T-helper 1 cell treated with Interleukin-12 subunit alpha and Interleukin-12 subunit beta and Interleukin-4 antibody, amounts not matched to agents 30 μg/mL and 1 μg/mL, for 36 hours (primary cell): ENCODE results near the gene ACTA2.

ENCODE experiments used
- H3K27ac Mint-ChIP-seq: one replicate; pipeline ENCODE4 v1.8.0; 2021; ENCODE audit warnings: mild to moderate bottlenecking, mixed read lengths
- H3K27me3 Mint-ChIP-seq: one replicate; pipeline ENCODE4 v1.8.0; 2021; ENCODE audit warnings: low read depth, mixed read lengths
- H3K36me3 Mint-ChIP-seq: one replicate; pipeline ENCODE4 v1.8.0; 2021; ENCODE audit warnings: low read depth, mixed read lengths
- H3K4me1 Mint-ChIP-seq: one replicate; pipeline ENCODE4 v1.8.0; 2021; ENCODE audit warnings: low read depth, mixed read lengths
- H3K4me3 Mint-ChIP-seq: one replicate; pipeline ENCODE4 v1.8.0; 2021; ENCODE audit warnings: mild to moderate bottlenecking, moderate library complexity, mixed read lengths
- H3K9me3 Mint-ChIP-seq: one replicate; pipeline ENCODE4 v1.8.0; 2021; ENCODE audit warnings: mixed read lengths

ACTA2 gene

GRCh38 chr10:88931548-88931947 lies 21.0 kb downstream of the ACTA2 start:
- peaks cover 23% of the 10 kb centered on the region for H3K36me3 Mint-ChIP-seq
- H3K27ac Mint-ChIP-seq = no peak overlapping the region
- H3K4me3 Mint-ChIP-seq = no peak overlapping the region
- no peaks in the 10 kb centered on the region for H3K9me3 Mint-ChIP-seq
- no peaks in the 10 kb centered on the region for H3K27me3 Mint-ChIP-seq
- peaks cover 20% of the 10 kb centered on the region for H3K4me1 Mint-ChIP-seq

- no peak overlapping the region for H3K27ac Mint-ChIP-seq
- H3K4me3 Mint-ChIP-seq = no peak overlapping the region
- H3K9me3 Mint-ChIP-seq = no peaks in the 10 kb centered on the region
- H3K4me1 Mint-ChIP-seq = peaks cover 10% of the 10 kb centered on the region
- no peaks in the 10 kb centered on the region for H3K27me3 Mint-ChIP-seq
- peaks cover 39% of the 10 kb centered on the region for H3K36me3 Mint-ChIP-seq
Measured at GRCh38 chr10:88928254-88928653, 24.3 kb downstream of the ACTA2 start.

GRCh38 chr10:88927416-88927690 lies 25.2 kb downstream of the ACTA2 start:
- H3K36me3 Mint-ChIP-seq = peaks cover 42% of the 10 kb centered on the region
- H3K27me3 Mint-ChIP-seq = no peaks in the 10 kb centered on the region
- H3K4me1 Mint-ChIP-seq = peaks cover 5% of the 10 kb centered on the region
- H3K4me3 Mint-ChIP-seq = no peak overlapping the region
- H3K9me3 Mint-ChIP-seq = no peaks in the 10 kb centered on the region
- H3K27ac Mint-ChIP-seq = no peak overlapping the region

GRCh38 chr10:88926566-88927415 lies 25.8 kb downstream of the ACTA2 start:
- Mint-ChIP-seq H3K27ac (no peak overlapping the region), H3K36me3 (peaks cover 46% of the 10 kb centered on the region), H3K9me3 (no peaks in the 10 kb centered on the region), H3K4me1 (peaks cover 4% of the 10 kb centered on the region), H3K27me3 (no peaks in the 10 kb centered on the region), H3K4me3 (no peak overlapping the region)

- Mint-ChIP-seq H3K36me3 (peaks cover 43% of the 10 kb centered on the region), H3K4me3 (no peak overlapping the region)
Measured at GRCh38 chr10:88923520-88923919, 29.1 kb downstream of the ACTA2 start.

GRCh38 chr10:88922041-88922440 lies 30.5 kb downstream of the ACTA2 start:
- H3K27ac Mint-ChIP-seq = no peak overlapping the region
- no peaks in the 10 kb centered on the region for H3K9me3 Mint-ChIP-seq
- no peaks in the 10 kb centered on the region for H3K27me3 Mint-ChIP-seq
- H3K36me3 Mint-ChIP-seq = peaks cover 50% of the 10 kb centered on the region
- H3K4me3 Mint-ChIP-seq = no peak overlapping the region
- peaks cover 2% of the 10 kb centered on the region for H3K4me1 Mint-ChIP-seq

More at GRCh38 chr10:88923520-88923919, 29.1 kb downstream of the ACTA2 start:
- no peaks in the 10 kb centered on the region for H3K9me3 Mint-ChIP-seq
- H3K27ac Mint-ChIP-seq = no peak overlapping the region
- H3K4me1 Mint-ChIP-seq = peaks cover 2% of the 10 kb centered on the region
- H3K27me3 Mint-ChIP-seq = no peaks in the 10 kb centered on the region

- H3K36me3 Mint-ChIP-seq = peaks cover 47% of the 10 kb centered on the region
- H3K9me3 Mint-ChIP-seq = no peaks in the 10 kb centered on the region
- no peak overlapping the region for H3K4me3 Mint-ChIP-seq
- H3K27ac Mint-ChIP-seq = no peak overlapping the region
- no peaks in the 10 kb centered on the region for H3K4me1 Mint-ChIP-seq
- no peaks in the 10 kb centered on the region for H3K27me3 Mint-ChIP-seq
Measured at GRCh38 chr10:88920986-88921593, 31.5 kb downstream of the ACTA2 start.

- Mint-ChIP-seq H3K36me3 (peaks cover 53% of the 10 kb centered on the region), H3K27me3 (no peaks in the 10 kb centered on the region), H3K27ac (no peak overlapping the region), H3K4me3 (no peak overlapping the region), H3K4me1 (no peaks in the 10 kb centered on the region), H3K9me3 (no peaks in the 10 kb centered on the region)
Measured at GRCh38 chr10:88920198-88920597, 32.4 kb downstream of the ACTA2 start.

- H3K27ac Mint-ChIP-seq = no peak overlapping the region
- no peaks in the 10 kb centered on the region for H3K4me1 Mint-ChIP-seq
- H3K36me3 Mint-ChIP-seq = peaks cover 46% of the 10 kb centered on the region
- no peaks in the 10 kb centered on the region for H3K27me3 Mint-ChIP-seq
- no peaks in the 10 kb centered on the region for H3K9me3 Mint-ChIP-seq
- no peak overlapping the region for H3K4me3 Mint-ChIP-seq
Measured at GRCh38 chr10:88919041-88919440, 33.5 kb downstream of the ACTA2 start.

GRCh38 chr10:88918191-88918905 lies 34.2 kb downstream of the ACTA2 start:
- H3K27ac Mint-ChIP-seq = no peak overlapping the region
- no peak overlapping the region for H3K4me3 Mint-ChIP-seq
- peaks cover 40% of the 10 kb centered on the region for H3K36me3 Mint-ChIP-seq
- no peaks in the 10 kb centered on the region for H3K9me3 Mint-ChIP-seq
- no peaks in the 10 kb centered on the region for H3K4me1 Mint-ChIP-seq
- no peaks in the 10 kb centered on the region for H3K27me3 Mint-ChIP-seq

GRCh38 chr10:88916986-88917385 lies 35.6 kb downstream of the ACTA2 start:
- no peaks in the 10 kb centered on the region for H3K4me1 Mint-ChIP-seq
- H3K9me3 Mint-ChIP-seq = no peaks in the 10 kb centered on the region
- peaks cover 40% of the 10 kb centered on the region for H3K36me3 Mint-ChIP-seq
- no peak overlapping the region for H3K4me3 Mint-ChIP-seq
- H3K27me3 Mint-ChIP-seq = no peaks in the 10 kb centered on the region
- H3K27ac Mint-ChIP-seq = no peak overlapping the region

- no peak overlapping the region for H3K27ac Mint-ChIP-seq
- H3K4me1 Mint-ChIP-seq = no peaks in the 10 kb centered on the region
- H3K36me3 Mint-ChIP-seq = peaks cover 45% of the 10 kb centered on the region
- H3K9me3 Mint-ChIP-seq = no peaks in the 10 kb centered on the region
- no peaks in the 10 kb centered on the region for H3K27me3 Mint-ChIP-seq
- H3K4me3 Mint-ChIP-seq = no peak overlapping the region
Measured at GRCh38 chr10:88916231-88916630, 36.3 kb downstream of the ACTA2 start.

GRCh38 chr10:88915781-88916180 lies 36.8 kb downstream of the ACTA2 start:
- Mint-ChIP-seq H3K9me3 (no peaks in the 10 kb centered on the region), H3K36me3 (peaks cover 47% of the 10 kb centered on the region)

GRCh38 chr10:88913788-88914187 lies 38.8 kb downstream of the ACTA2 start:
- Mint-ChIP-seq H3K9me3 (no peaks in the 10 kb centered on the region), H3K36me3 (peaks cover 50% of the 10 kb centered on the region), H3K4me3 (no peak overlapping the region), H3K4me1 (no peaks in the 10 kb centered on the region), H3K27ac (no peak overlapping the region), H3K27me3 (no peaks in the 10 kb centered on the region)

More at GRCh38 chr10:88915781-88916180, 36.8 kb downstream of the ACTA2 start:
- Mint-ChIP-seq H3K27ac (no peak overlapping the region), H3K4me3 (no peak overlapping the region), H3K27me3 (no peaks in the 10 kb centered on the region), H3K4me1 (no peaks in the 10 kb centered on the region)

GRCh38 chr10:88913127-88913526 lies 39.4 kb downstream of the ACTA2 start:
- Mint-ChIP-seq H3K4me1 (peaks cover 2% of the 10 kb centered on the region), H3K9me3 (no peaks in the 10 kb centered on the region), H3K4me3 (no peak overlapping the region), H3K36me3 (peaks cover 54% of the 10 kb centered on the region), H3K27ac (no peak overlapping the region), H3K27me3 (no peaks in the 10 kb centered on the region)
